ENCODE results near the gene GRIK4. TPM values are rescaled to one million over a fixed set of nuclear protein-coding genes. Genes with fewer than 3 reads are reported as not detected.
A peak's percentile ranks its signal among the peaks of the same experiment; 100 is the strongest.

Gene GRIK4
- total and polyA plus RNA-seq, 8 donors, result 0.76 to 10.1 (median 7.7) TPM

DNA sequence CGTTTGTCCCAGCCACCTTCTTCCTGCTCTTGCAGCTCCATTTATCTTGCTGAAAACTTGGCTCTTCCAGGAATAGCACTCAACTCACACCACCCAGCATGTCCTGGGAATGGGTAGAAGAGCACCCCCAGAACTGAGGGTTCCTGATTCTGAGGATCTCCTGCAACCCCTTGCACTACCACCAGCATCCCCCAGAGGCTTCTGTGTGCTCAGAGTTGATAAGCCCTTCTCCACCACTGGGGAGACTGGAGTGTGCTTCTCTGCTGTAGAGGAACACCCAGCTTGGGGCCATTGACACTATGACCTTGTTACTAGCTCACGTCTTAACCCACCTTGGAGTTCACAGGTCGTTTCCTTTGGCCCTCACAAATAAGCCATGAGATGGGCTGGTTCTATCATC is 121.0 kb downstream of the GRIK4 start:
- DNase-seq (no peak), ATAC-seq (no peak)
- intact Hi-C loops (cut with DNase I), result no loop called here

GRCh38 chr11:120633616-120634393 is 122.3 kb downstream of the GRIK4 start:
- DNase-seq, result peak in 1 of 4 donors; percentile 54

More for the DNA sequence above, 121.0 kb downstream of the GRIK4 start:
- peaks cover 0 to 28% of the 10 kb centered on the region in 2 donors for H3K27me3 ChIP-seq
- no peaks in the 10 kb centered on the region for H3K9me3 ChIP-seq
- TF ChIP-seq, protein P1, sequence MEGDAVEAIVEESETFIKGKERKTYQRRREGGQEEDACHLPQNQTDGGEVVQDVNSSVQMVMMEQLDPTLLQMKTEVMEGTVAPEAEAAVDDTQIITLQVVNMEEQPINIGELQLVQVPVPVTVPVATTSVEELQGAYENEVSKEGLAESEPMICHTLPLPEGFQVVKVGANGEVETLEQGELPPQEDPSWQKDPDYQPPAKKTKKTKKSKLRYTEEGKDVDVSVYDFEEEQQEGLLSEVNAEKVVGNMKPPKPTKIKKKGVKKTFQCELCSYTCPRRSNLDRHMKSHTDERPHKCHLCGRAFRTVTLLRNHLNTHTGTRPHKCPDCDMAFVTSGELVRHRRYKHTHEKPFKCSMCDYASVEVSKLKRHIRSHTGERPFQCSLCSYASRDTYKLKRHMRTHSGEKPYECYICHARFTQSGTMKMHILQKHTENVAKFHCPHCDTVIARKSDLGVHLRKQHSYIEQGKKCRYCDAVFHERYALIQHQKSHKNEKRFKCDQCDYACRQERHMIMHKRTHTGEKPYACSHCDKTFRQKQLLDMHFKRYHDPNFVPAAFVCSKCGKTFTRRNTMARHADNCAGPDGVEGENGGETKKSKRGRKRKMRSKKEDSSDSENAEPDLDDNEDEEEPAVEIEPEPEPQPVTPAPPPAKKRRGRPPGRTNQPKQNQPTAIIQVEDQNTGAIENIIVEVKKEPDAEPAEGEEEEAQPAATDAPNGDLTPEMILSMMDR (IDR thresholded peaks at IDR 0.05), result no peak
- H3K27ac ChIP-seq, result no peak overlapping the region
- no peak overlapping the region for H3K4me3 ChIP-seq
- H3K36me3 ChIP-seq, result no peaks in the 10 kb centered on the region
- no peaks in the 10 kb centered on the region for H3K4me1 ChIP-seq

GRCh38 chr11:120634706-120635105 is 123.2 kb downstream of the GRIK4 start:
- intact Hi-C loops (cut with DNase I), result no loop called here
- ATAC-seq, result no peak
- DNase-seq, result no peak
- Histone ChIP-seq H3K36me3 (no peaks in the 10 kb centered on the region), H3K9me3 (no peaks in the 10 kb centered on the region), H3K4me3 (no peak overlapping the region), H3K27me3 (peaks cover 0 to 28% of the 10 kb centered on the region in 2 donors), H3K27ac (no peak overlapping the region), H3K4me1 (no peaks in the 10 kb centered on the region)
- TF ChIP-seq, protein P1 (IDR thresholded peaks at IDR 0.05), result no peak

More at GRCh38 chr11:120633616-120634393, 122.3 kb downstream of the GRIK4 start:
- no peaks in the 10 kb centered on the region for H3K9me3 ChIP-seq
- intact Hi-C loops (cut with DNase I), result no loop called here
- H3K4me3 ChIP-seq, result no peak overlapping the region
- TF ChIP-seq, protein P1 (IDR thresholded peaks at IDR 0.05), result no peak
- no peak overlapping the region for H3K27ac ChIP-seq
- H3K4me1 ChIP-seq, result no peaks in the 10 kb centered on the region
- no peaks in the 10 kb centered on the region for H3K36me3 ChIP-seq
- no peak for ATAC-seq
- H3K27me3 ChIP-seq, result peaks cover 0 to 28% of the 10 kb centered on the region in 2 donors

- no peaks in the 10 kb centered on the region for H3K36me3 ChIP-seq
- no peaks in the 10 kb centered on the region for H3K9me3 ChIP-seq
- TF ChIP-seq, protein P1 (IDR thresholded peaks at IDR 0.05), result no peak
- H3K4me3 ChIP-seq, result no peak overlapping the region
- H3K27ac ChIP-seq, result no peak overlapping the region
- intact Hi-C loops (cut with DNase I), result no loop called here
- peaks cover 0 to 28% of the 10 kb centered on the region in 2 donors for H3K27me3 ChIP-seq
- no peaks in the 10 kb centered on the region for H3K4me1 ChIP-seq
- DNase-seq (no peak), ATAC-seq (no peak)
These were observed 123.7 kb downstream of the GRIK4 start for GRCh38 chr11:120635136-120635810.

- TF ChIP-seq, protein P1 (IDR thresholded peaks at IDR 0.05), result no peak
- Histone ChIP-seq H3K4me1 (no peaks in the 10 kb centered on the region), H3K4me3 (no peak overlapping the region), H3K36me3 (no peaks in the 10 kb centered on the region), H3K27me3 (peaks cover 0 to 28% of the 10 kb centered on the region in 2 donors), H3K27ac (no peak overlapping the region), H3K9me3 (no peaks in the 10 kb centered on the region)
- DNase-seq (no peak), ATAC-seq (no peak)
- intact Hi-C loops (cut with DNase I), result no loop called here
These were observed 125.6 kb downstream of the GRIK4 start for GRCh38 chr11:120637131-120637530.
